ENCODE measurements around the gene ZMYM4. TPM values are rescaled to one million over a fixed set of nuclear protein-coding genes. Genes with fewer than 3 reads are reported as not detected.

The ZMYM4 gene
- total RNA-seq, 3 donors from 2014 or later (not counting 1 experiment from before 2014, with no cell fraction given) = 41.0 to 48.0 (median 45.8) TPM

GRCh38 chr1:35394386-35394785 is 125.9 kb downstream of the ZMYM4 start:
- no peak for DNase-seq
- 96% methylated on average over 2 of the region's 2 CpGs for WGBS (ENCODE audit: insufficient coverage)
- Mint-ChIP-seq H3K36me3 (peaks cover 38% of the 10 kb centered on the region), H3K27me3 (ENCODE audit: low read depth in 2 of 2) (no peaks in the 10 kb centered on the region), H3K27ac (no peak overlapping the region), H3K4me1 (no peaks in the 10 kb centered on the region), H3K9me3 (no peaks in the 10 kb centered on the region), H3K4me3 (no peak overlapping the region)
- H3K4me3 ChIP-seq (ENCODE audit: low read length) = no peak overlapping the region
- H3K9me3 ChIP-seq (ENCODE audit: control insufficient read depth, insufficient read depth, low read length) = no peaks in the 10 kb centered on the region
- H3K27ac ChIP-seq (ENCODE audit: low read length) = no peak overlapping the region
- intact Hi-C loops (cut with micrococcal nuclease) = no loop called here
- peaks cover 72% of the 10 kb centered on the region for H3K36me3 ChIP-seq (ENCODE audit: control insufficient read depth, insufficient read depth, low read length)
- no peak for TF ChIP-seq CTCF (IDR thresholded peaks at IDR 0.05)
- no peaks in the 10 kb centered on the region for H3K27me3 ChIP-seq (ENCODE audit: control insufficient read depth, insufficient read depth, low read length)
- no peak for ATAC-seq
- H3K4me1 ChIP-seq (ENCODE audit: control insufficient read depth, insufficient read depth, low read length) = no peaks in the 10 kb centered on the region

GRCh38 chr1:35398739-35399138 is 130.2 kb downstream of the ZMYM4 start:
- H3K9me3 Mint-ChIP-seq = no peaks in the 10 kb centered on the region
- no peaks in the 10 kb centered on the region for H3K4me1 ChIP-seq (ENCODE audit: control insufficient read depth, insufficient read depth, low read length)
- no peak for DNase-seq
- H3K9me3 ChIP-seq (ENCODE audit: control insufficient read depth, insufficient read depth, low read length) = no peaks in the 10 kb centered on the region
- TF ChIP-seq CTCF (IDR thresholded peaks at IDR 0.05) = no peak
- H3K27me3 Mint-ChIP-seq (ENCODE audit: low read depth in 2 of 2) = no peaks in the 10 kb centered on the region
- no peak overlapping the region for H3K4me3 ChIP-seq (ENCODE audit: low read length)
- H3K36me3 ChIP-seq (ENCODE audit: control insufficient read depth, insufficient read depth, low read length) = peaks cover 63% of the 10 kb centered on the region
- WGBS (ENCODE audit: insufficient coverage) = 100% methylated on average over 2 of the region's 3 CpGs
- H3K27ac ChIP-seq (ENCODE audit: low read length) = no peak overlapping the region
- H3K4me1 Mint-ChIP-seq = no peaks in the 10 kb centered on the region
- intact Hi-C loops (cut with micrococcal nuclease) = no loop called here
- H3K4me3 Mint-ChIP-seq = no peak overlapping the region
- no peaks in the 10 kb centered on the region for H3K27me3 ChIP-seq (ENCODE audit: control insufficient read depth, insufficient read depth, low read length)
- peaks cover 52% of the 10 kb centered on the region for H3K36me3 Mint-ChIP-seq
- no peak overlapping the region for H3K27ac Mint-ChIP-seq
- no peak for ATAC-seq

GRCh38 chr1:35401049-35401448 is 132.5 kb downstream of the ZMYM4 start:
- Histone ChIP-seq H3K4me3 (ENCODE audit: low read length) (no peak overlapping the region), H3K27ac (ENCODE audit: low read length) (no peak overlapping the region), H3K9me3 (ENCODE audit: control insufficient read depth, insufficient read depth, low read length) (no peaks in the 10 kb centered on the region), H3K4me1 (ENCODE audit: control insufficient read depth, insufficient read depth, low read length) (no peaks in the 10 kb centered on the region), H3K36me3 (ENCODE audit: control insufficient read depth, insufficient read depth, low read length) (peaks cover 51% of the 10 kb centered on the region), H3K27me3 (ENCODE audit: control insufficient read depth, insufficient read depth, low read length) (no peaks in the 10 kb centered on the region)
- H3K4me3 Mint-ChIP-seq = no peak overlapping the region
- no peaks in the 10 kb centered on the region for H3K27me3 Mint-ChIP-seq (ENCODE audit: low read depth in 2 of 2)
- H3K27ac Mint-ChIP-seq = no peak overlapping the region
- H3K9me3 Mint-ChIP-seq = no peaks in the 10 kb centered on the region
- peaks cover 43% of the 10 kb centered on the region for H3K36me3 Mint-ChIP-seq
- DNase-seq (no peak), ATAC-seq (no peak)
- TF ChIP-seq CTCF (IDR thresholded peaks at IDR 0.05) = no peak
- intact Hi-C loops (cut with micrococcal nuclease) = no loop called here
- no peaks in the 10 kb centered on the region for H3K4me1 Mint-ChIP-seq

GRCh38 chr1:35406103-35406502 is 137.6 kb downstream of the ZMYM4 start:
- intact Hi-C loops (cut with micrococcal nuclease) = no loop called here
- no peak overlapping the region for H3K27ac Mint-ChIP-seq
- no peaks in the 10 kb centered on the region for H3K4me1 ChIP-seq (ENCODE audit: control insufficient read depth, insufficient read depth, low read length)
- no peak overlapping the region for H3K27ac ChIP-seq (ENCODE audit: low read length)
- no peak for DNase-seq
- no peak for TF ChIP-seq CTCF (IDR thresholded peaks at IDR 0.05)
- H3K27me3 Mint-ChIP-seq (ENCODE audit: low read depth in 2 of 2) = no peaks in the 10 kb centered on the region
- no peaks in the 10 kb centered on the region for H3K9me3 Mint-ChIP-seq
- no peak overlapping the region for H3K4me3 Mint-ChIP-seq
- no peak overlapping the region for H3K4me3 ChIP-seq (ENCODE audit: low read length)
- peaks cover 41% of the 10 kb centered on the region for H3K36me3 ChIP-seq (ENCODE audit: control insufficient read depth, insufficient read depth, low read length)
- no peaks in the 10 kb centered on the region for H3K27me3 ChIP-seq (ENCODE audit: control insufficient read depth, insufficient read depth, low read length)
- peaks cover 20% of the 10 kb centered on the region for H3K36me3 Mint-ChIP-seq
- no peak for ATAC-seq
- no peaks in the 10 kb centered on the region for H3K9me3 ChIP-seq (ENCODE audit: control insufficient read depth, insufficient read depth, low read length)
- no peaks in the 10 kb centered on the region for H3K4me1 Mint-ChIP-seq

Measured in natural killer cell (primary cell).